GM19238 (cell line): ENCODE data around the gene CACNB1.
"Not testable (repeated sequence)": the region's sequence is repeated elsewhere in the genome, so short reads cannot be mapped to it uniquely, and the experiment has no call there.

Experiments used
- DNase-seq: peaks from one replicate; pipeline ENCODE4 v3.0.0; 2011; ENCODE audit warnings: low spot score; ENCODE audit not compliant: insufficient read length

CACNB1 gene

GRCh38 chr17:39151943-39152818 lies 45.3 kb downstream of the CACNB1 start:
- no peak for DNase-seq

- no peak for DNase-seq
These were observed 46.1 kb downstream of the CACNB1 start, which contains the start of gene PLXDC1 for GRCh38 chr17:39151150-39151942. PLXDC1 (minus strand) TSS chr17:39151637; CDS start chr17:39151437, 200 bp downstream.

- DNase-seq = no peak
These were observed 46.7 kb downstream of the CACNB1 start for GRCh38 chr17:39150795-39151149.

GRCh38 chr17:39150104-39150634 lies 47.3 kb downstream of the CACNB1 start:
- DNase-seq = no peak

- no peak for DNase-seq
These were observed 50.0 kb downstream of the CACNB1 start for GRCh38 chr17:39147221-39148185.

GRCh38 chr17:39146273-39146672 lies 51.2 kb downstream of the CACNB1 start:
- no peak for DNase-seq

- no peak for DNase-seq
These were observed 52.3 kb downstream of the CACNB1 start for GRCh38 chr17:39145143-39145542.

GRCh38 chr17:39144416-39144840 lies 53.0 kb downstream of the CACNB1 start:
- no peak for DNase-seq

- no peak for DNase-seq
These were observed 53.8 kb downstream of the CACNB1 start for GRCh38 chr17:39143552-39144093.

GRCh38 chr17:39141915-39142664 lies 55.4 kb downstream of the CACNB1 start:
- no peak for DNase-seq

GRCh38 chr17:39141294-39141693 lies 56.2 kb downstream of the CACNB1 start:
- DNase-seq = no peak

- DNase-seq = no peak
These were observed 57.9 kb downstream of the CACNB1 start for GRCh38 chr17:39139561-39139960.

GRCh38 chr17:39139161-39139511 lies 58.3 kb downstream of the CACNB1 start:
- DNase-seq = no peak

- DNase-seq = no peak
These were observed 58.9 kb downstream of the CACNB1 start for GRCh38 chr17:39138431-39139160.

- no peak for DNase-seq
These were observed 62.6 kb downstream of the CACNB1 start for GRCh38 chr17:39134878-39135277.

- DNase-seq = no peak
These were observed 65.3 kb downstream of the CACNB1 start for GRCh38 chr17:39132192-39132610.

- DNase-seq = no peak
These were observed 65.9 kb downstream of the CACNB1 start for GRCh38 chr17:39131616-39132015.

GRCh38 chr17:39130205-39130604 lies 67.3 kb downstream of the CACNB1 start:
- no peak for DNase-seq

GRCh38 chr17:39129544-39129943 lies 67.9 kb downstream of the CACNB1 start:
- not testable (repeated sequence) for DNase-seq
